HG02938 (cell line): Measurements from ENCODE around the gene PACS2.

Experiments used
- ATAC-seq: cut with Tn5 transposase; IDR thresholded peaks from one replicate; pipeline ENCODE4 v1.9.1; 2021; ENCODE audit warnings: mild to moderate bottlenecking, moderate library complexity; ENCODE audit not compliant: unreplicated experiment

Gene PACS2

DNA sequence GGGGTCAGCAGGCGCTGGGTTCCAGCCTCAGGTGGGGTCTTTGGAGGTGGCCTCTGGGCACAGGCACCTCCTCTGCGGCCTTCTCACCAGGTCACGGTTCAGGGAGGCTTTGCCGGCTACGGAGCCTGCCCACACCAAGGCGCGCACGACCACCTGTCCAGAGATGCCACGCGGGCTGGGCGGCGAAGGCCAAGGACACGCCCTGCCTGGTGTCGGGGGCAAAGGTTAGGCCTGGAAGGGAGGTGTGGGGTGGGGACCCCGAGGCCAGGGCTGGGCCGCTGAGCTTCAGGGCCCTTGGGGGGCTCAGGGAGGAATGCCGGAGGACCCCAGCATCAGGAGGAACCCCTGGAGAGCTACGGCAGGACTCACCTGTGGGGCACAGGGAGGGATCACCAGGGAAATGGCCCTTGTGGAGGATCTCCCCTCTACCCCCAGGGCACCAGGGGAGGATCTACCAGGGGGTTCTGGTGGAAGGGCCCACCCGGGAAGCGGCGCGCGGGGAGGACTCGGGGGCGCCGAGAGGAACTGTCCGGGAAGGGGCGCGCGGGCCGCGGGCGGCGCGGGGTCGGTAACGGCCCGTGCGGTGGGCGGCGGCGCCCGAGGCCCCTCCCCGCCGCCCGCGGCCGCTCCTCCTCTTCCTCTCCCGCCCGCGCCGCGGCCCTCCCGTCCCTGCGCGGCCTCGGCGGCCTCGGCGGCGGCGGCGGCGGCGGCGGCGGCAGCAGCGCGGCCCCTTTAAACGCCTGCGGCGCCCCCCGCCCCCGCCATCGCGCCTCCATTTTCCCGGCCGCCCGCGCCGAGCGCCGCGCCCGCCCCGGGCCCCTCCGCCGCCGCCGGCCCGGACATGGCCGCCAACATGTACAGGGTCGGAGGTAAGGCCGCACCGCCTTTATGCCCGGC lies 104.9 kb downstream of the PACS2 start, which contains the start of gene MTA1:
TSS of gene MTA1 (plus strand) at position 633 of the 897 bp plus-strand sequence. CDS start at position 842, 209 bp downstream.
- no peak for ATAC-seq

DNA sequence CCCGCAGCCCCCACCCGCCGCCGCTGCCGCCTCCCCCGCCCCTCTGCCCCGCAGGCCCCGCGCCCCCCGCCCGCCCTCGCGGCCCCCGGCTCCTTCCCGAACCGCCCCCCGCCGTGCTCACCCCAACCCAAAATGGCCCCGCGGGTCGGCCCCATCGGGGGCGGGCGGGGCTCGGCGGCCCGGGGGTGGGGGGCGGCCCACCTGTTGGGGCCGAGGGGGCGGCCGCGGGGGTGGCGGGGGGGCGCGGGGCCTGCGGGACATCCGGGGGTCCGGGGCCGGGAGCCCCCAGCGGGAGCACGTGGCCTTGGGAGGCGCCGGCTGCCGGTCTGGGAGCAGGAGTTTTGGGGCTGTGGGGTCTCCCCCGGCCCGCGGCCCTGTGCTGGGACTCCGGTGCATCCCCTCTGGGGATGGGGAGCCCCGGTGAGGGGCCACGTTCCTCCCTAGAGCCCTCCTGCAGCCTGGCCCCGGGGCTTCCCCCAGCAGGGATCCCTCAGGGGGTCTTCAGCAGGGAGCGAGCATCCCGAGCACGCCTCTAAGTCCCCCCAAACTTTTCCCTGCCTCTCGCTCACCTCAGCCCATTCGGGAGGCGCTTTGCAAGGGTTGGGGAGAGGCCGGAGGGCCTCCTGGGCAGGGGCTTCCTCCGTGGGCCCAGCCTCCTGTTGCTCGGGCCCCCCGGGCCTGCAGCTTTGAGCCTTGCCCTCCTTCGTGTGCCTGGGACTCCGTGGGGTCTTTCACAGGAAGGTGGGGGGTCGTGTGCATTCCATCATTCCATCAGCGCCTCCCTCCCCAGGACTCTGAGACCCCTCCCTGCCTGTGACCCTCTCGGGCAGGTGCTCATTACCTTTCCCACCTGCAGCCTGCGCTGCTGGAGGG lies 105.8 kb downstream of the PACS2 start:
- no peak for ATAC-seq

DNA sequence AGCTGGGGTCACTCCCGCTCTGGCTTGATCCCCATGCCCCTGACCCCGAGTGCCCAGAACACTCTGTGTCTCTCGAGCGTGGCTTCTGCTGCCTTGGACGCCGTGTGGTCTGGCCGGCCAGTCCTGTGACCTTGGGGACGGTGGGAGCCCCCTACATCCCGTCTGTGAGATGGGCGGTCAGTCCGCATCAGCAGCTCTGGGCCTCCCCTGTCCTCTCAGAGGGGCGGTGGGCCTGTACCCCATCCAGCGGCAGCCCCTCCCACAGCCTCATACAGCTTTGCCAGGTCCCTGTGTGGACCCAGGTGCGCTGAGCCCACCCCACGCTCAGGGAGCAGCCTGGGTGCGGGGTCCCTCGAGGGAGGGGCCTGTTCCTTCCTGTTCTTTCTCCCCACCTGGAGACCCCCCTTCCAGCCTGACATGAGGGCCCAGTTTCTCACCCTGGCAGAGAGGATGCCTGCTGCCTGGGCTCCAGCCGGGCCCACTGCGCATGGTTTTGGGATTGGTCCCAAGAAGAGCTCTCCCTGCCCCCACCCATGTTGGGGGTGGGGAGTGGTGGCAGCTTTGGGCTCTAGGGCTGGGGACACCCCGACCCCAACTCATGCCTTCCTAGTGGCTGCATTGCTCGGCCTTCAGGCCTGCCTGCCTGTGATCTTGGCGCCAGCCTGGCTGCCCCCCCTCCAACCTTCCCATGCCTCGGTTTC lies 106.6 kb downstream of the PACS2 start:
- no peak for ATAC-seq

DNA sequence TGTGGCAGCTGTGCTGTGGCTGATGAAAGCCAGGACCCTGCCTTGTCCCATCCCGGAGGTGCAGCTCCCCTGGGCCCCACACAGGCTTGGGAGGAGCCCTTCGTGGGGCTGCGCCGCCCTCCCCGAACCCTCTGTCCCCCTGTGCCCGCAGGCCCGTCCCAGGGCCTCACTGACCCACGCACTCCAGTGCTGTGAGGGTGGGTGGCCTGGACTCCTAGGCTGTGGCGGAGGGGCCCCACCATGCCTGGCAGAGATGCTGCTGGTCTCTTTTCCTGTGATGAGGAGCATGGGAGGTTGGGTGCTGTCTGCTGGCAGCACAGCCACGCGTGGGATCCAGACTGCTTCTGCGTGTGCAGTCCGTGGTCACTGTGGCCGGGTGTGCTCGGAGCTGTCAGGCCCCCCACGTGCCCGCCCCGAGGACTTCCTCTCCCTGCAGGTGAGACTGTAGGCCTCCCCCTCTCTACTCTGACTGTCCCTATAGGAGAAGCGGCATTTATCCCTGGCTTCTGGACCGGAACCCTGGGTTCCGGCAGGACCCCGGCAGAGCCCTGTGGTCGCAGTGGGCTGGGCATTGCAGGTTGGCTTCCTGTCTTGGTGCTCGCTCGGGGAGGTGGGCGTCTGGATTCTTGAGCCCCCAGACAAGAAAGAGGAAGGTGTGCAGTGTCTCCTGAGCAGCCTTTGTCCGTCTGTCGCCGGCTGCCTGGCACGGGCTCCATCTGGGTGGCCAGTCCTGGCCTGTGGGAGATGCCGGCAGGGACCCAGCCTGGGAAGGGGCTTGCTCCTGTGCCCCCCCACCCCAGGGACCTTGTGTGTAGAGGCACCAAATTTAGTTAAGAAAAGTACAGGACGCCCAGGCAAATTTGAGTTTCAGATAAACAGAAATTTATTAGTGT lies 107.4 kb downstream of the PACS2 start:
- no peak for ATAC-seq

DNA sequence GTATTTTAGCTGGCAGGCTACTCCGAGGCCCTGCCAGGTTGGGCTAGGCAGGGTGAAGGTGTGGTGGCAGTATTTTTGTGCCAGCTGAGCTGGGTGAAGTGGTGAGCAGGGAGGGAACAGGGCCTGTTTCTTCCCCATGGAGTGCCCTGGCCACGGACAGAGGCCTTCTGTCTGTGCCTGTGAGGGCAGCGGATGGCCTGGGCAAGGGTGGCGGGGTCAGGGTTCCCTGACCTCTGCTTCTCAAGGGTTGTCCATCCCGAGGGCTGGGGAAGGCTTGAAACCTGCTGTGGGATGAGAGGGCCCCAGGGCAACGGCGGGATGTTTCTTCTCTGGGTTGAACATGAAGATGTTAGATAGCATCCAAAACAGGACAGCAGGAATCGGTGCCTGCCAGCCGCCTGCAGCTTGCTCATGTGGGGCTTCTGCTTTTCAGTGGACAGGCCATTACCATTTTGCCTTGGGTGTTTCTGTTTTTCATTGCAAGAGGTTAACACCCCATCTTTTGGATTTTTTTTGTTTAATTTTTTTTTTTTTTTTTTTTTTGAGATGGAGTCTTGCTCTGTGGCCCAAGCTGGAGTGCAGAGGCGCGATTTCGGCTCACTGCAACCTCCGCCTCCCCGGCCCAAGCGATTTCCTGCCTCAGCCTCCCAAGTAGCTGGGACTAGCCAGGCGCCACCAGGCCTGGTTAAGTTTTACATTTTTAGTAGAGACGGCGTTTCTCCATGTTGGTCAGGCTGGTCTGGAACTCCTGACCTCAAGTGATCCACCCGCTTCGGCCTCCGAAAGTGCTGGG lies 108.3 kb downstream of the PACS2 start:
- ATAC-seq, result no peak

DNA sequence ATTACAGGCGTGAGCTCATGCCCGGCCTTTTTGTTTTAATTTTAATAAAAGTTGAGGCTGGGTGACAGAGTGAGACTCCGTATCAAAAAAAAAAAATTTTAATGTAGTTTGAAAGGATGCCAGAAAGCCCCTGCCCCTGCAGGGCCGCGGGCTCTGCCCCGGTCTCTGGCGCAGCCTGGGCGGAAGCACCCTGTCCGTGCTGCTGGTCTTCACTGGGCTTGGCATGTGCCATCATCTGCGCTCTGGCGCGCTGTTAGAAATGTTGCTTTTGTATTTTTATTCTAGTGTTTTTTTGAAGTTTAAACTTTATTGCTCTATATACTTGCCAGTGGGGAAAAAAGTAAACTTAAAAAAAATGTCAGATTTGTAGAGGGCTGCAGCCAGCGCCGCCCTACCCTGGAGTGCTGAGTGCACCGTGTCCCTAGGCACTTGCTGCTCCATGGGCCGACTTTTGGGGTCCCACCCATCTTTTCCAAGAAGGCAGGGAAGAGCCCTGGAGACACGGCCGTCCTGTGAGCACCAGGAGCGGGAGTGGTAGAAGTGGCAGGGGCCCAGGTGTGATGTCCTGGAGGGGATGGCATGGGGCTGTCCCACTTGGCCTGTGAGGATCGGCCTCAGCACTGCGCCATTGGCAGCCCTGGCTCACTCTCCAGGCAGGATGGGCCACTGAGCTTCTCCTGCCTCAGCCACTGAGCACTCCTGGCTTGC lies 109.1 kb downstream of the PACS2 start:
- ATAC-seq, result no peak

DNA sequence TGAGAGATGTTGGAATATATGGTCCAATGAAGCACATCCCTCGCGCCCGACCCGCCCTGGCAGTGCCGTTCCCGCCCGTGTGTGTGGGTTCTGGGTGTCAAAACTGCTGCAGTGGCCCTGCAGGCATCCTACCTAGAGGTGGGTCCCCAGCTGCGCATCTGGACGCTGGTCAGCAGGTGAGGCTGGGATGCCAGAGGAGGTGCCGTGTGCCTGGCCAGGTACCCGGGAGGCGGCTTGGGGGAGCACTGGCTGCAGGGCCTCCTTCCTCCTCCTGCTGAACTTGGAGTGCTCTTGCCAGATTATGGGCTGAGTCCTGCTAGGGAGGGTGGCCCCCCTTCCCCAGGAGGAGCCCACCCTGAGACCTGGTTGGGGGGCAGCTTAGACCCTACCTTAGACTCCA lies 110.3 kb downstream of the PACS2 start:
- no peak for ATAC-seq

DNA sequence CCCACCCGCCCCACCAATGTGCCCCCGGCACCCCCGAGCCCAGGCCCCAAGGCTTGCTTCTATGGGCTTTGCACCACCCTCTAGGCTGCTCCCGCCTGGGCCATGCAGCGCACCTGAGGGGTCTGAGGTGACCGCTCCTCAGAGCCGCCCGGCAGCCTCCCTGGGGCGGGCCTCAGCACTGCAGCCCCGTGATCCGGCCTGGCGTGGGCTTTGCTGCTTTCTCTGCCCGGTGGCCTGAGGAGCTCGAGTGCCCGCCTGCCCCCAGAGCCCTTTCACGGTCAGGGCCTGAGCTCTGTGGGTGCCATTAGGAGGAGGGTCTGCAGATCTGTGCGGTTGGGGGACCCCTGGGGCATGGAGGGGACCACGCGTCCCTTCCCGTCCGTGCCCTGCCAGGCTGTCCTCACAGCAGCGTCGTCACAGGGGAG lies 111.3 kb downstream of the PACS2 start:
- no peak for ATAC-seq

DNA sequence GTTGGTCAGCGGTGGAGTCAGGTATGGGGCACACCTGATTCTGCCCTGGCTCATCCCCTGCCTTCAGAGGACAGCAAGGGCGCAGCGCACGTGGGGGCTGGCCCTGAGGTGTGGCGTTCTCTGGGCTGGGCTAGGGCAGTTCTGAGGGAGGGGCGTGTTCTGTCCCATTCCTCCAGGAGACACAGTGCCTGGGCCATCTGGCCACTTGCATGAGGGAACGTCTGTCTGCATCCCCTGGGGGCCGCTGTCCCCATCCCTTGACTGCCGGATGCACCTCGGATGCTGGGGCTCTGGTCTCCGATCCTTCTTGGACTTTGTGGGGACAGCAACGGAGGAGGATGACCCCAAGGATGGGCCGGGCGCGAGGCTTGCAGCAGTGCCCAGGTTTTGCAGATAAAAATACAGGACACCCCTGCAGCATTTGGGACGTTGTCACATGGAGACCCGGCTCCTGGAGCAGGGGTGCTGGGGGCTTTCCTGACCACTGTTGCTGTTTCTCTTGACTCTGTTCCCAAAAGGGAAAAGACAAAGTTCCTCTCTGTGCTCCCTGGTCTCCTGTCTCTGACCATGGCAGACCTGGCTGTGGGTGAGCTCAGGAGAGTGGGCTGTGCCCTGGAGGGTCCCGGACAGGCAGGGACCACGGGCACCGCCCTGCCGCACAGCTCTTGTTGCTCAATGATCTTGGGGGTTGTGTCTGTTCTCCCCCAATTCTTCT lies 112.0 kb downstream of the PACS2 start:
- ATAC-seq, result no peak

DNA sequence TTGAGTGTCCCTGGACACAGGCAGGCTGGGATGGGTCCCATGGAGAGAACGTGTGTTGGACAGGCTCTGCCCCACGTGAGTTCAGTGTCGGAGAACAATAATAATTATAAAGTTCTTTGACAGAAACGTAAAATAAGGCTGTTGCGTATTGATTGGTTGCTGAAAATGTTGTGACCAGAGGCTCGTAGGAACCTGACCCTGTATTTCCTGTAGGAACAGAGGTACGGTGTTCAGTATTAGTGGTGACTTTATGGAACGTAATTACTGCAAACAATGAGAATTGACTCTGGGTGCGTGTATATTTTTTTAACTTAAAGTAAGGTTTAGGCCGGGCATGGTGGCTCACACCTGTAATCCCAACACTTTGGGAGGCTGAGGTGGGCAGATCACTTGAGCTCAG lies 112.9 kb downstream of the PACS2 start:
- no peak for ATAC-seq

DNA sequence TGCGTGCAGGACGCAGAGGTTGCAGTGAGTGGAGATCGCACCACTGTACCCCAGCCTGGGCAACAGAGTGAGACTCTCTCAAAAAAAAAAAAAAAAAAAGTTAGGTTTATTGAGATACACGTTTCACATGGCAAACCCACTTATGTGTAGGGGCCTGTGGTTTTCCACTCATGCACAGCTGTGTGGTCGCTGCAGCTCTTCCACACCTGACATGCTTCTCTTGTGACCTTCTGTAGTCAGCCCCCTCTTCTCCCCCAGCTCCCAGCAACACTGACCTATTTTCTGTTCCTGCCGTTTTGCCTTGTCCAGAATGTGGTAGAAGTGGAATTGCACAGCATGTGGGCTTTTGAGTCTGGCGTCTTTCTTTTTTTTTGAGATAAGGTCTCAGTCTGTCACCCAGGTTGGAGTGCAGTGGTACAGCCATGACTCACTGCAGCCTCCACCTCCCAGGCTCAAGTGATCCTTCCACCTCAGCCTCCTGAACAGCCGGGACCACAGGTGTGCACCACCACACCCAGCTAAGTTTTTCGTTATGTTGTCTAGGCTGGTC lies 113.5 kb downstream of the PACS2 start:
- no peak for ATAC-seq

DNA sequence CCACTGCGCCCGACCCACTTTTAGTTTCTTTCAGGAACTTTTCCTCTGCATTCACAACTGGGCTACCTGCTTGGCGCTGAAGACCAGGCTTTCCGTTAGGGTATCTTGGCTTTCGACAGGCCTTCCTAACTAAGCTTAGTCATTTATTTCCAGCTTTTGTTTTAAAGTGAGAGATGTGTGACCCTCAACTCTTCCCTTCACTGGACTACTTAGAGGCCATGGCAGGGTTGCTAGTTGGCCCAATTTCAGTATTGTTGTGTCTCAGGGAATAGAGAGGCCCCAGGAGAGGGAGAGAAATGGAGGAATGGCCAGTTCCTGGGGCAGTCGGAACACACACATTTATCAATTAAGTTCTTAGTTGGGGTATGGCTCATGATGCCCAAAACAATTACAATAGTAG lies 115.5 kb downstream of the PACS2 start:
- no peak for ATAC-seq

DNA sequence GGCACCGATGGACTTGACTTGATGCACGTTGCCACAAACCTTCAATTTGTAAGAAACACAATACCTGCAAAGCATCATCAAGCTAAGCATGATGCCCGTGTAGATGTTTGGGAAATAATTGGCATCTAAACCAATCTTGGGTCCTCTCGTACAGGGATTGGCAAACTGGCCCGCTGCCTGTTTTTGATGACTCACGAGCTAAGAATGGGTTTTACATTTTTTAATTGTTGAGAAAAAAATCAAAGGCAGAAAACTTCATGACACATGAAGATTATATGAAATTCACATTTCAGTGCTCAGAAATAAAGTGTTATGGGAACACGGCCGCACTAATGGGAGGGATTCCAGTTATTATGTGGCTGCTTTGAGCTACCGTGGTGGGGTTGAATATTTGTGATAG lies 116.0 kb downstream of the PACS2 start:
- ATAC-seq, result no peak

DNA sequence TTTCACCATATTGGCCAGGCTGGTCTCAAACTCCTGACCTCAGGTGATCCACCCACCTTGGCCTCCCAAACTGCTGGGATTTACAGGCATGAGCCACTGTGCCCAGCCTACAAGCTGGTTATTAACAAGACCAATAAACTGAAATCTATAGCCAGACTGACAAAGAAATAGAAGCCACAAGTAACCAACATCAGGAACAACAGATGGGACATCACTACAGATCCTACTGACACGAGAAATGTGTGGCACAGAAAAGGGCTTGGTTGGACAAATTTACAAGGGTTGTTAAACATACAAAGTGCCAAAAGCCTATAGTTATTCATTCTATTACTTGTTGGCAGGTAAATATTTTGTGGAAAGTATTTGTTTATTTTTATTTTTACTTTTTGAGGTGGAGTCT lies 116.7 kb downstream of the PACS2 start:
- ATAC-seq, result no peak

DNA sequence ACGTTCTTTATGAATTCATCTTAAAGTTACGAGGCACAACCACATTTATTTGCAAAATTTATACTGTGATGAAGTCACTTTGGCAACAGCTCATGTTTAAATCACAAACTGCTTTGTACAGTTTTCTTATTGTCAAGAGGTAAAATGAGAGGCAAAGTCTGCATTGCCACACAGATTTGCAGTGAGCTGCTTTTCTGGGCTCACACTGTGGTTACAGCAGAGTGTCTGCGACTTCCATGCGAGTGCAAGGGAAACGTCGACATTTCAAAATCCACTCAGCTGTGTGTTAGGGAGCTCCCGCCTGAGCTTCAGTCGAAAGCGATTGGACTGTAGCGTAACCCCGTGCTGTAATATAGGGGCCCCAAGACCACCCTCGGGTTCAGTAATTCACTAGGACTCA lies 118.1 kb downstream of the PACS2 start:
- ATAC-seq, result no peak

DNA sequence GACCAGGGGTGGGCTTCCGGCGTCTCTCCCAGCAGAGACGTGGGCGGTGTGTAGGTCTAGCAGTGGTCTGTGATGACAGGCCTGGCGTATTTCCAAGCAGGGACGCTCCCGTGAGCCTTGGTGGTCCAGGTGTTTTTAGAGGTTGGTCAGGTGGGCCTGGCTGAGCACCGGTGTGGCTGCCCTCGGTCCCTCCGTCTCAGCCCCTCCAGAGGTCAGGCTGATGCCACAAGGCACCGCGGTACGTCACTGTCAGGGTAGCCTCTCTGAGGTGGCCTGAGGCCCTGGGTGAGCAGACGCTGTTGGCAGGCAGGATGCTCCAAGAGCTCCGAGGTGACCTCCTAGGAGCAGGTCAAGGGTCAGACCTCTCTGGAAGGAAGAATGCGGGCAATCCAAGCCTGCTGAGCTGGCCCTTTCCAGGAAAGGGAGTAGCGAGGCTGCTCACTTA lies 118.6 kb downstream of the PACS2 start:
- ATAC-seq, result no peak

DNA sequence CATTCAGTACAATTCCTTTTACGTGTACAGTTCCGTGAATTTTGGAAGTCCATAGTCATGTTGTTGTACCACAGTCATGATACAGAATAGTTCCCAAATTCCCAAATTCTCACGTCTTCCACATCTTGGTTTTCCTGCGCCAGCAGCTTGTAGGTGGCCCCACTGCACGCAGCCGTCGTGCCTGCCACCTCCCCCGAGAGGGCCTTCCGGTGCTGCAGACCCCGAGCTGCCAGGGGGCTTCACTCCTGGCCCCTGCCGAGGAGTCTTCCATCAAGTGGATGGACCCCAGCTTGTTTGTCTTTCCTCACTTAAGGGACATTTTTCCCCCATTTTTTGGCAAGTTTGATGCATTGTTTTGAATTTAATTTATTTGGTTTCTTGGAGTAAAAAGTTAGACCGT lies 121.9 kb downstream of the PACS2 start:
- ATAC-seq, result no peak
